Ovary (tissue), 3 donors: ENCODE measurements around the gene GJD4.

Source experiments
- CTCF ChIP-seq, 3 donors: fragments of 450-650 bp in 2 of 3; fragments of 200-600 bp in 1 of 3; IDR thresholded peaks; one replicate each; pipeline versions ENCODE4 v1.5.1 to v1.8.0; 2016 to 2022; ENCODE audit warnings: antibody characterized with exemption in 3 of 3, mild to moderate bottlenecking in 1 of 3
- EP300 ChIP-seq: sonication (generic); formaldehyde crosslinking; IDR thresholded peaks from one replicate; pipeline ENCODE4 v1.6.1; 2017; ENCODE audit warnings: antibody characterized with exemption
- POLR2A ChIP-seq: fragments of 450-650 bp; IDR thresholded peaks from one replicate; pipeline ENCODE4 v1.6.1; 2017; ENCODE audit warnings: antibody characterized with exemption, mild to moderate bottlenecking, moderate library complexity
- donor health status: DM: no; HTN: no; CAD: no.

- TF ChIP-seq CTCF (IDR thresholded peaks at IDR 0.05) (no peak), POLR2A (no peak), EP300 (no peak)
These were observed 30.2 kb upstream of the GJD4 start for GRCh38 chr10:35574924-35575352.
